Measurements from ENCODE around the gene PLEKHM3. TPM values are rescaled to one million over a fixed set of nuclear protein-coding genes. Genes with fewer than 3 reads are reported as not detected.

PLEKHM3 gene
- total RNA-seq, 1 donor = 23.5 TPM

DNA sequence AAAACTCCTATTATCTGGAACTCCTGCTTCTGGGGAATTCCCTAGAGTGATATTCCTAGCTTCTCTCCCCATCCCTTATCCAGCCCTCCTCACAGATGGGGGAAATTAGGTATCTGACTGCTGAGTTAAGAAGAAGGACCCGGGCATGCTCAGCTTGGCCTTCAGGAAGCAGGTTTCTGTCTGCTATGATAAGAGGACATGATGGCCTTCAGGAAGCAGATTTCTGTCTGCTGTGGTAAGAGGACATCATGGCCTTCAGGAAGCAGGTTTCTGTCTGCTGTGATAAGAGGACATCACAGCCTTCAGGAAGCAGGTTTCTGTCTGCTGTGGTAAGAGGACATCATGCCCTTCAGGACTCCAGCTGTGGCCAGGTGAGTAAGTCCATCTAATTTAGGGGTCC lies 65.2 kb downstream of the PLEKHM3 start:
- no peaks in the 10 kb centered on the region for H3K79me2 ChIP-seq (ENCODE audit: insufficient read depth, low read length)
- TF ChIP-seq, protein P1, sequence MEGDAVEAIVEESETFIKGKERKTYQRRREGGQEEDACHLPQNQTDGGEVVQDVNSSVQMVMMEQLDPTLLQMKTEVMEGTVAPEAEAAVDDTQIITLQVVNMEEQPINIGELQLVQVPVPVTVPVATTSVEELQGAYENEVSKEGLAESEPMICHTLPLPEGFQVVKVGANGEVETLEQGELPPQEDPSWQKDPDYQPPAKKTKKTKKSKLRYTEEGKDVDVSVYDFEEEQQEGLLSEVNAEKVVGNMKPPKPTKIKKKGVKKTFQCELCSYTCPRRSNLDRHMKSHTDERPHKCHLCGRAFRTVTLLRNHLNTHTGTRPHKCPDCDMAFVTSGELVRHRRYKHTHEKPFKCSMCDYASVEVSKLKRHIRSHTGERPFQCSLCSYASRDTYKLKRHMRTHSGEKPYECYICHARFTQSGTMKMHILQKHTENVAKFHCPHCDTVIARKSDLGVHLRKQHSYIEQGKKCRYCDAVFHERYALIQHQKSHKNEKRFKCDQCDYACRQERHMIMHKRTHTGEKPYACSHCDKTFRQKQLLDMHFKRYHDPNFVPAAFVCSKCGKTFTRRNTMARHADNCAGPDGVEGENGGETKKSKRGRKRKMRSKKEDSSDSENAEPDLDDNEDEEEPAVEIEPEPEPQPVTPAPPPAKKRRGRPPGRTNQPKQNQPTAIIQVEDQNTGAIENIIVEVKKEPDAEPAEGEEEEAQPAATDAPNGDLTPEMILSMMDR (IDR thresholded peaks at IDR 0.05; ENCODE audit: extremely low read depth, low read depth, low read length) = no peak
- H3K9me3 ChIP-seq (ENCODE audit: low read depth, low read length) = no peaks in the 10 kb centered on the region
- no peaks in the 10 kb centered on the region for H4K20me1 ChIP-seq (ENCODE audit: insufficient read depth, low read length)
- no peak overlapping the region for H3K4me3 ChIP-seq (ENCODE audit: insufficient read depth, low read length)
- no peaks in the 10 kb centered on the region for H3K36me3 ChIP-seq (ENCODE audit: insufficient read depth, low read length)
- H3K27ac ChIP-seq (ENCODE audit: low read depth, low read length) = no peak overlapping the region
- DNase-seq (ENCODE audit: insufficient read length, low spot score, missing footprints) = no peak
- H3K27me3 ChIP-seq (ENCODE audit: insufficient read depth, low read length) = no peaks in the 10 kb centered on the region
- no peak overlapping the region for H3K4me2 ChIP-seq (ENCODE audit: insufficient read depth, low read length)
- H2AFZ ChIP-seq (ENCODE audit: low read length) = no peak overlapping the region
- H3K4me1 ChIP-seq (ENCODE audit: insufficient read depth, low read length) = no peaks in the 10 kb centered on the region

GRCh38 chr2:207956771-207957170 lies 68.6 kb downstream of the PLEKHM3 start:
- Histone ChIP-seq H3K4me3 (ENCODE audit: insufficient read depth, low read length) (no peak overlapping the region), H3K27me3 (ENCODE audit: insufficient read depth, low read length) (no peaks in the 10 kb centered on the region), H4K20me1 (ENCODE audit: insufficient read depth, low read length) (peaks cover 3% of the 10 kb centered on the region), H3K4me2 (ENCODE audit: insufficient read depth, low read length) (no peak overlapping the region), H2AFZ (ENCODE audit: low read length) (no peak overlapping the region), H3K79me2 (ENCODE audit: insufficient read depth, low read length) (no peaks in the 10 kb centered on the region), H3K27ac (ENCODE audit: low read depth, low read length) (no peak overlapping the region), H3K36me3 (ENCODE audit: insufficient read depth, low read length) (no peaks in the 10 kb centered on the region), H3K4me1 (ENCODE audit: insufficient read depth, low read length) (no peaks in the 10 kb centered on the region), H3K9me3 (ENCODE audit: low read depth, low read length) (no peaks in the 10 kb centered on the region)
- no peak for DNase-seq (ENCODE audit: insufficient read length, low spot score, missing footprints)
- TF ChIP-seq, protein P1 (IDR thresholded peaks at IDR 0.05; ENCODE audit: extremely low read depth, low read depth, low read length) = no peak

DNA sequence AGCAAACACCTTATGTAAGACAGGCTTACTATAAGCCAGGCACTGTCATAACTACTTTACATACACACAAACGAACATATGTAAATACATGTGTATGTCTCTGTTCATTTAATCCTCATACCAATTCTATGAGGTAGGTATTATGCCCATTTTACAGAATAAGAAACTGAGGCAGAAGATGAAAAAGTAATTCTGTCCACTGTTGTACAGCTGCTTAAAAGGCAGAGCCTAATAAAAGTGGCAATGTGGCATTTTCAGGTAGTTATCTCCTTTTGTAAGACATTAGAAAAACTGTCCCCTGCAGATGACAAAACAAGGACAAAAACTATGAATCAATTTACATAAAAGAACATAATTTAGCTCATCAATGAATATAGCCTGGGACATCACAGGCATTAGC lies 69.9 kb downstream of the PLEKHM3 start:
- TF ChIP-seq, protein P1 (IDR thresholded peaks at IDR 0.05; ENCODE audit: extremely low read depth, low read depth, low read length) = no peak
- no peak overlapping the region for H3K4me3 ChIP-seq (ENCODE audit: insufficient read depth, low read length)
- H3K79me2 ChIP-seq (ENCODE audit: insufficient read depth, low read length) = no peaks in the 10 kb centered on the region
- no peak overlapping the region for H3K4me2 ChIP-seq (ENCODE audit: insufficient read depth, low read length)
- no peak for DNase-seq (ENCODE audit: insufficient read length, low spot score, missing footprints)
- H3K36me3 ChIP-seq (ENCODE audit: insufficient read depth, low read length) = no peaks in the 10 kb centered on the region
- no peaks in the 10 kb centered on the region for H3K27me3 ChIP-seq (ENCODE audit: insufficient read depth, low read length)
- H3K27ac ChIP-seq (ENCODE audit: low read depth, low read length) = no peak overlapping the region
- H3K9me3 ChIP-seq (ENCODE audit: low read depth, low read length) = no peaks in the 10 kb centered on the region
- no peak overlapping the region for H2AFZ ChIP-seq (ENCODE audit: low read length)
- peaks cover 3% of the 10 kb centered on the region for H4K20me1 ChIP-seq (ENCODE audit: insufficient read depth, low read length)
- peaks cover 1% of the 10 kb centered on the region for H3K4me1 ChIP-seq (ENCODE audit: insufficient read depth, low read length)

DNA sequence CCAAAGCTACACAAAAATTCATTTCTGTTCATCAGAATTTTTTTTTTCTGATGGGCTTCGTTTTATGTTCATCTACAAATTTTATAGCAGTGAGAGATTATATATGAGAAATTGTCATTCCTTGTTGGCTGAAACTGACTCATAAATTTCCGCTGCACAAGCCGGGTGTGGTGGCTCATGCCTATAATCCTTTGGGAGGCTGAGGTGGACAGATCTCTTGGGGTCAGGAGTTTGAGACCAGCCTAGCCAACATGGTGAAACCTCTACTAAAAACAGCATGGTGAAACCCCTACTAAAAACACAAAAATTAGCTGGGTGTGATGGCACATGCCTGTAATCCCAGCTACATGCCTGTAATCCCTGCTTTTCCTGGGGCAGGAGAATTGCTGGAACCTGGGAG lies 72.0 kb downstream of the PLEKHM3 start:
- TF ChIP-seq, protein P1 (IDR thresholded peaks at IDR 0.05; ENCODE audit: extremely low read depth, low read depth, low read length) = no peak
- no peak overlapping the region for H3K4me2 ChIP-seq (ENCODE audit: insufficient read depth, low read length)
- H2AFZ ChIP-seq (ENCODE audit: low read length) = no peak overlapping the region
- H3K36me3 ChIP-seq (ENCODE audit: insufficient read depth, low read length) = no peaks in the 10 kb centered on the region
- no peak overlapping the region for H3K27ac ChIP-seq (ENCODE audit: low read depth, low read length)
- DNase-seq (ENCODE audit: insufficient read length, low spot score, missing footprints) = peak; percentile 79
- H3K27me3 ChIP-seq (ENCODE audit: insufficient read depth, low read length) = no peaks in the 10 kb centered on the region
- H3K79me2 ChIP-seq (ENCODE audit: insufficient read depth, low read length) = no peaks in the 10 kb centered on the region
- no peak overlapping the region for H3K4me3 ChIP-seq (ENCODE audit: insufficient read depth, low read length)
- peaks cover 3% of the 10 kb centered on the region for H4K20me1 ChIP-seq (ENCODE audit: insufficient read depth, low read length)
- H3K4me1 ChIP-seq (ENCODE audit: insufficient read depth, low read length) = peaks cover 5% of the 10 kb centered on the region
- no peaks in the 10 kb centered on the region for H3K9me3 ChIP-seq (ENCODE audit: low read depth, low read length)
